ENCODE measurements around the gene MLPH.

Gene MLPH

DNA sequence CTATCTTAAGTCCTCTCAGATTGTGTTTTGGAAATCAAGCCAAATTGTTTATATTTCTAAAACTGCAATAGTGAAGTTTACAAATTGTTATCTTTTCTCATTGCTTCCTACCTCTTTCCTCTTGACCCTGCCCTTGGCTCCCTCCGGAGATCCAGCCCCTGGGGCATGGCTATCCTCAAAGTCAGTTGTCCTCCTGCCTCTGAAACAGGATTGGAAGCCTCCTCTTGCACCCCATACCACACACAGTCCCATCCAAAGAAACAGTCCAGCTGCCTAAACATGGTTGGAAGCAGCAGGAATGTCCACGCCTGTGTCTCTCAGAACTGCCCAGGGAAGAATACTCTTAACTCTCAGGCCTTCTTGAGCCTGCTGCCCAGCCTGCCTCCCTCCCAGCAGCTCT, 43.0 kb upstream of the MLPH start:
- DNase-seq (ENCODE audit: low read depth in 2 of 2): no peak
- TF ChIP-seq, protein P1, sequence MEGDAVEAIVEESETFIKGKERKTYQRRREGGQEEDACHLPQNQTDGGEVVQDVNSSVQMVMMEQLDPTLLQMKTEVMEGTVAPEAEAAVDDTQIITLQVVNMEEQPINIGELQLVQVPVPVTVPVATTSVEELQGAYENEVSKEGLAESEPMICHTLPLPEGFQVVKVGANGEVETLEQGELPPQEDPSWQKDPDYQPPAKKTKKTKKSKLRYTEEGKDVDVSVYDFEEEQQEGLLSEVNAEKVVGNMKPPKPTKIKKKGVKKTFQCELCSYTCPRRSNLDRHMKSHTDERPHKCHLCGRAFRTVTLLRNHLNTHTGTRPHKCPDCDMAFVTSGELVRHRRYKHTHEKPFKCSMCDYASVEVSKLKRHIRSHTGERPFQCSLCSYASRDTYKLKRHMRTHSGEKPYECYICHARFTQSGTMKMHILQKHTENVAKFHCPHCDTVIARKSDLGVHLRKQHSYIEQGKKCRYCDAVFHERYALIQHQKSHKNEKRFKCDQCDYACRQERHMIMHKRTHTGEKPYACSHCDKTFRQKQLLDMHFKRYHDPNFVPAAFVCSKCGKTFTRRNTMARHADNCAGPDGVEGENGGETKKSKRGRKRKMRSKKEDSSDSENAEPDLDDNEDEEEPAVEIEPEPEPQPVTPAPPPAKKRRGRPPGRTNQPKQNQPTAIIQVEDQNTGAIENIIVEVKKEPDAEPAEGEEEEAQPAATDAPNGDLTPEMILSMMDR (IDR thresholded peaks at IDR 0.05; ENCODE audit: low read depth, low read length): no peak
- no peak overlapping the region for H3K4me3 ChIP-seq (replicated peaks in 1 of 2; ENCODE audit: low read depth in 2 of 2, low read length in 2 of 2)

GRCh38 chr2:237445611-237446337, 41.3 kb upstream of the MLPH start:
- TF ChIP-seq, protein P1 (IDR thresholded peaks at IDR 0.05; ENCODE audit: low read depth, low read length): no peak
- no peak overlapping the region for H3K4me3 ChIP-seq (replicated peaks in 1 of 2; ENCODE audit: low read depth in 2 of 2, low read length in 2 of 2)
- DNase-seq (ENCODE audit: low read depth in 2 of 2): no peak

DNA sequence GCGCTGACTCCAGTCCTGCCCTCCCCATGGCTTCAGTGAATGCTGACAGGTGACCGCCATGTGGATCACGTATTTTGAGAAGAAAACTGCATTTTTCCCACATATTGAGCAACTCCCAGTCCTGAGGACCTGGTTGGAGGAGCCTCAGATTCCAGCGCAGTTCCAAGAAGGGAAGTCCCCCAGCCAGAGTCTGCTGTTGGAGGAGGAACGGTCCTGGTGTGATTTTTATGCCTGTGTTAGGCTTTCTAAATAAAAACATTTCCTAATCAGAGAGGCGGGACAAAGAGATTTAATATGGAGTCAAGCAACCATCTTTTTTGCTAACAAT, 40.7 kb upstream of the MLPH start:
- H3K4me3 ChIP-seq (replicated peaks in 1 of 2; ENCODE audit: low read depth in 2 of 2, low read length in 2 of 2): no peak overlapping the region
- peak; percentile 18 to 70 for DNase-seq (ENCODE audit: low read depth in 2 of 2)
- TF ChIP-seq, protein P1 (IDR thresholded peaks at IDR 0.05; ENCODE audit: low read depth, low read length): no peak

- H3K4me3 ChIP-seq (replicated peaks in 1 of 2; ENCODE audit: low read depth in 2 of 2, low read length in 2 of 2): no peak overlapping the region
- TF ChIP-seq, protein P1 (IDR thresholded peaks at IDR 0.05; ENCODE audit: low read depth, low read length): no peak
- DNase-seq (ENCODE audit: low read depth in 2 of 2): no peak
Observed at GRCh38 chr2:237447496-237447895, 39.6 kb upstream of the MLPH start.

GRCh38 chr2:237448171-237448570, 38.9 kb upstream of the MLPH start:
- H3K4me3 ChIP-seq (replicated peaks in 1 of 2; ENCODE audit: low read depth in 2 of 2, low read length in 2 of 2): no peak overlapping the region
- TF ChIP-seq, protein P1 (IDR thresholded peaks at IDR 0.05; ENCODE audit: low read depth, low read length): no peak
- no peak for DNase-seq (ENCODE audit: low read depth in 2 of 2)

GRCh38 chr2:237448626-237449025, 38.4 kb upstream of the MLPH start:
- DNase-seq (ENCODE audit: low read depth in 2 of 2): no peak
- TF ChIP-seq, protein P1 (IDR thresholded peaks at IDR 0.05; ENCODE audit: low read depth, low read length): no peak
- H3K4me3 ChIP-seq (replicated peaks in 1 of 2; ENCODE audit: low read depth in 2 of 2, low read length in 2 of 2): no peak overlapping the region

Measured in cardiac fibroblast (primary cell).